BE2C (cell line): ENCODE data around the gene MON2.

Experiments used
- DNase-seq: peaks from one replicate; pipeline ENCODE4 v3.0.0-alpha.2; 2020
- H3K27me3 ChIP-seq: fragments of 250-450 bp; sonication (Bioruptor Pico); 2 replicates; pipeline ENCODE4 v1.5.1; 2020; ENCODE audit warnings: mild to moderate bottlenecking
- H3K36me3 ChIP-seq: fragments of 250-450 bp; sonication (Bioruptor Pico); 2 replicates; pipeline ENCODE4 v1.5.1; 2020; ENCODE audit warnings: mild to moderate bottlenecking
- H3K4me1 ChIP-seq: fragments of 250-450 bp; sonication (Bioruptor Pico); 2 replicates; pipeline ENCODE4 v1.5.1; 2020
- H3K4me3 ChIP-seq: 2 replicates; pipeline ENCODE4 v1.5.1; 2011; ENCODE audit warnings: low read depth, low read length
- H3K9me3 ChIP-seq: fragments of 250-450 bp; sonication (Bioruptor Pico); 2 replicates; pipeline ENCODE4 v1.5.1; 2020
- CTCF ChIP-seq: IDR thresholded peaks from 2 replicates; pipeline ENCODE4 v1.5.1; 2012; ENCODE audit warnings: mild to moderate bottlenecking, low read depth, low read length

MON2 gene

GRCh38 chr12:62522984-62523383 is 56.4 kb downstream of the MON2 start:
- H3K9me3 ChIP-seq = no peaks in the 10 kb centered on the region
- no peak overlapping the region for H3K4me3 ChIP-seq
- H3K27me3 ChIP-seq = no peaks in the 10 kb centered on the region
- TF ChIP-seq CTCF = peak; percentile 13
- H3K36me3 ChIP-seq = peaks cover 4% of the 10 kb centered on the region; the same call in 1 of the 2 replicates
- H3K4me1 ChIP-seq = peaks cover 19% of the 10 kb centered on the region
- no peak for DNase-seq

DNA sequence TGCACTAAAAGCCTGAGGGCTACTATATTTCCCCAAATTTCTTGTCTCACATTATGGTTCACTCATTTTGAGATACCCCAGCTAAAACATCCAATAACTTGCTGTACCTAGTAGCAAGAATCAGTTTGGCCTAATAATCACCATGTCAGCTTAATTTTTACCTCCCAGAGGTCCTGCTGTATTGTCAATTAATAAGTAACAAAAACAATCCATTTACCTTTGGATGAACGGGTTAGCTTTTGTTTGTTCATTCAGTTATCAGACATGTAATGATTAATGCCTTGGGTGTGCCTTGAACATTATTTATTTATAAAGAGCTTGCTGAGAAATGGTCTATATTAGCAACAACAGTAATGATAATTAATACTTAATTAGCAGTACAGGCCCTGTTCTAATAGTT is 57.0 kb downstream of the MON2 start:
- peaks cover 13% of the 10 kb centered on the region for H3K4me1 ChIP-seq
- no peak overlapping the region for H3K4me3 ChIP-seq
- no peak for DNase-seq
- TF ChIP-seq CTCF = no peak
- no peaks in the 10 kb centered on the region for H3K9me3 ChIP-seq
- no peaks in the 10 kb centered on the region for H3K27me3 ChIP-seq
- peaks cover 4% of the 10 kb centered on the region; the same call in 1 of the 2 replicates for H3K36me3 ChIP-seq

- H3K9me3 ChIP-seq = no peaks in the 10 kb centered on the region
- no peak for TF ChIP-seq CTCF
- H3K4me3 ChIP-seq = no peak overlapping the region
- no peaks in the 10 kb centered on the region for H3K36me3 ChIP-seq
- H3K27me3 ChIP-seq = no peaks in the 10 kb centered on the region
- H3K4me1 ChIP-seq = peaks cover 2% of the 10 kb centered on the region
- DNase-seq = no peak
Observed at GRCh38 chr12:62525271-62525670, 58.6 kb downstream of the MON2 start.

- Histone ChIP-seq H3K36me3 (peaks cover 15% of the 10 kb centered on the region), H3K27me3 (no peaks in the 10 kb centered on the region), H3K4me1 (no peaks in the 10 kb centered on the region), H3K9me3 (no peaks in the 10 kb centered on the region), H3K4me3 (no peak overlapping the region)
- DNase-seq = no peak
- TF ChIP-seq CTCF = no peak
Observed at GRCh38 chr12:62530596-62530995, 64.0 kb downstream of the MON2 start.

- TF ChIP-seq CTCF = no peak
- Histone ChIP-seq H3K4me3 (no peak overlapping the region), H3K27me3 (no peaks in the 10 kb centered on the region), H3K36me3 (peaks cover 20% of the 10 kb centered on the region), H3K9me3 (no peaks in the 10 kb centered on the region), H3K4me1 (no peaks in the 10 kb centered on the region)
- no peak for DNase-seq
Observed at GRCh38 chr12:62532333-62532732, 65.7 kb downstream of the MON2 start.

DNA sequence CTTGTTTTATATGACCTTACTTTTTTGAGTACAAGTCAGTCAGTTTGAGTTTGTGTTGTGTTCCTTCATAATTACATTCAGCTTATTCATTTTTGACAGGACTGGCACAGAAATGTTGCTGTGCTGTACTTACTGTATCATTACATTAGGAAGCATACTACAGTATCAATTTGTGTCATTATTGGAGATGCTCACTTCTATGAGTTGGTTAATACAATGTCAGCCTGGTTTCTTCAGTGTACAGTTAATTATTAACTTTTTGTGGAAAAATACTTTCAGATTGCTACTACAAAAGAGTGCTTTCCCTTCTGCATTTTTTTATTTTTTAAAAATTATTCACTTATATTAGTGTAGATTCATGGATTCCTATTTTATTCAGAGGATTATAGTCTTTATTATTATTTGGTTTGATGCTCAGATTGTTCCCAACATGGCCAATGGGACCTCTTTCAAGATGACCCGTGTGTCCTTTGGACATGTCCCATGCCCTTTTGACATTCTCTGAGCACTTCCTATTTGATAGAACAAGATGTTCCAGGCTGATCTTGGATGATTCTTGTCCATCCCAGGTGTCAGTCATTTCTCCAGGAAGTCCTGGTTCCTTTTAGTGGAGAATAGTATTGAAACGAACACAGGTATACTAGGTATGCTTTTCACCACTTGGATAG is 66.6 kb downstream of the MON2 start:
- DNase-seq = no peak
- Histone ChIP-seq H3K9me3 (no peaks in the 10 kb centered on the region), H3K4me3 (no peak overlapping the region), H3K36me3 (peaks cover 20% of the 10 kb centered on the region), H3K4me1 (no peaks in the 10 kb centered on the region), H3K27me3 (no peaks in the 10 kb centered on the region)
- no peak for TF ChIP-seq CTCF
